ENCODE measurements around the gene OST4.
"Not testable (repeated sequence)": the region's sequence is repeated elsewhere in the genome, so short reads cannot be mapped to it uniquely, and the experiment has no call there.

OST4 gene

GRCh38 chr2:27071277-27071989 lies at the start of gene OST4:
TSS of gene OST4 (minus strand) at chr2:27071654.
- DNase-seq (ENCODE audit: low spot score) = peak; percentile 90

- DNase-seq (ENCODE audit: low spot score) = not testable (repeated sequence)
These were observed 47.8 kb upstream of the OST4 start for GRCh38 chr2:27119330-27119670.

GRCh38 chr2:27118525-27119329 lies 47.3 kb upstream of the OST4 start, which contains the start of gene CGREF1:
TSS of gene CGREF1 (minus strand) at chr2:27119128. CDS start at chr2:27104366, 14,762 bp downstream.
- no peak for DNase-seq (ENCODE audit: low spot score)

- DNase-seq (ENCODE audit: low spot score) = no peak
These were observed 46.6 kb upstream of the OST4 start for GRCh38 chr2:27117995-27118524.

GRCh38 chr2:27115519-27115918 lies 44.1 kb upstream of the OST4 start:
- no peak for DNase-seq (ENCODE audit: low spot score)

- not testable (repeated sequence) for DNase-seq (ENCODE audit: low spot score)
These were observed 40.1 kb upstream of the OST4 start for GRCh38 chr2:27111392-27112078.

GRCh38 chr2:27110603-27111352 lies 39.3 kb upstream of the OST4 start:
- not testable (repeated sequence) for DNase-seq (ENCODE audit: low spot score)

- no peak for DNase-seq (ENCODE audit: low spot score)
These were observed 37.6 kb upstream of the OST4 start for GRCh38 chr2:27109083-27109482.

GRCh38 chr2:27108221-27108620 lies 36.8 kb upstream of the OST4 start:
- DNase-seq (ENCODE audit: low spot score) = no peak

GRCh38 chr2:27105981-27106380 lies 34.5 kb upstream of the OST4 start:
- no peak for DNase-seq (ENCODE audit: low spot score)

- no peak for DNase-seq (ENCODE audit: low spot score)
These were observed 30.9 kb upstream of the OST4 start for GRCh38 chr2:27102329-27102728.

GRCh38 chr2:27100036-27100435 lies 28.6 kb upstream of the OST4 start:
- DNase-seq (ENCODE audit: low spot score) = no peak

GRCh38 chr2:27099334-27099955 lies 28.0 kb upstream of the OST4 start:
- DNase-seq (ENCODE audit: low spot score) = no peak

GRCh38 chr2:27097341-27097740 lies 25.9 kb upstream of the OST4 start:
- no peak for DNase-seq (ENCODE audit: low spot score)

GRCh38 chr2:27096748-27097297 lies 25.4 kb upstream of the OST4 start:
- no peak for DNase-seq (ENCODE audit: low spot score)

- peak; percentile 48 for DNase-seq (ENCODE audit: low spot score)
These were observed 24.5 kb upstream of the OST4 start for GRCh38 chr2:27095745-27096651.

GRCh38 chr2:27095427-27095744 lies 23.9 kb upstream of the OST4 start:
- DNase-seq (ENCODE audit: low spot score) = no peak

GRCh38 chr2:27094353-27094984 lies 23.0 kb upstream of the OST4 start:
- no peak for DNase-seq (ENCODE audit: low spot score)
